Skeletal muscle tissue (tissue), 4 donors: ENCODE results near the gene RSRC1. TPM values are rescaled to one million over a fixed set of nuclear protein-coding genes. Genes with fewer than 3 reads are reported as not detected.
"Not testable (repeated sequence)": the region's sequence is repeated elsewhere in the genome, so short reads cannot be mapped to it uniquely, and the experiment has no call there.

Source experiments
- H3K27ac ChIP-seq: one replicate; pipeline ENCODE4 v1.7.0; 2013; ENCODE audit warnings: mild to moderate bottlenecking, low read depth, low read length, inconsistent platforms
- H3K27me3 ChIP-seq, 3 donors: one replicate each; pipeline ENCODE4 v1.7.0; 2013; ENCODE audit warnings: low read length in 3 of 3; ENCODE audit not compliant: control insufficient read depth in 3 of 3, insufficient read depth in 3 of 3
- H3K36me3 ChIP-seq, 3 donors: one replicate each; pipeline ENCODE4 v1.7.0; 2013; ENCODE audit warnings: low read length in 3 of 3; ENCODE audit not compliant: control insufficient read depth in 3 of 3, insufficient read depth in 3 of 3
- H3K4me1 ChIP-seq, 3 donors: one replicate each; pipeline ENCODE4 v1.7.0; 2013; ENCODE audit warnings: low read length in 3 of 3, mild to moderate bottlenecking in 3 of 3; ENCODE audit not compliant: control insufficient read depth in 3 of 3, insufficient read depth in 3 of 3
- H3K4me3 ChIP-seq, 3 donors: one replicate each; pipeline ENCODE4 v1.7.0; 2013; ENCODE audit warnings: low read length in 3 of 3
- H3K9ac ChIP-seq, 3 donors: one replicate each; pipeline ENCODE4 v1.7.0; 2013; ENCODE audit warnings: low read length in 3 of 3, mild to moderate bottlenecking in 3 of 3, moderate library complexity in 2 of 3, low read depth in 1 of 3
- H3K9me3 ChIP-seq, 3 donors: one replicate each; pipeline ENCODE4 v1.7.0; 2013; ENCODE audit warnings: low read length in 3 of 3; ENCODE audit not compliant: control insufficient read depth in 3 of 3
- total RNA-seq: library from RNA; depleted of rRNA; stranded (reverse); fragments of >200 nt; gene quantifications from one replicate; pipeline ENCODE4 v1.2.3, GENCODE V29; 2014
- donor health status: Osteomylitis.

RSRC1 gene
- total RNA-seq, 1 donor from 2014 or later: 33.4 TPM

DNA sequence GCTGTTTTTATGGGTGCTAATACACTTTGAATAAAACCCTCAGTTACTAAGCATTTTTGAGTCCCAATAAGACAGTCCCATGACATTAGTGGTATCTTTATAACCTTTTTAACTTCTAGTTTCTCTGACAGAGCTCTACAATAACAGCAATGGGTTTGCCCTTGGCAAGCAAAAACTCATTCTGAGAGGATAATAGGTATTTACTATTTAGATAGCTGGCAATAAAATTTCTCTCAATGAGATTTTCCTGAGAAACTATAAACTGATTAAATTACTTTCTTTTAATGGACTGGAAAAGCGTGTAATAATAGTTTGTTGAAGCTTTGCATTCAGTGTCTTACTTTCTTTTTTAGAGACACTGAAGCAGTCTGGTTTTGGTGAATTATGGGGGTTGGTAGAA, 293.1 kb downstream of the RSRC1 start:
- Histone ChIP-seq H3K9me3 (no peaks in the 10 kb centered on the region), H3K4me1 (no peaks in the 10 kb centered on the region), H3K36me3 (no peaks in the 10 kb centered on the region), H3K27me3 (no peaks in the 10 kb centered on the region), H3K9ac (no peak overlapping the region), H3K27ac (no peak overlapping the region), H3K4me3 (no peak overlapping the region)

DNA sequence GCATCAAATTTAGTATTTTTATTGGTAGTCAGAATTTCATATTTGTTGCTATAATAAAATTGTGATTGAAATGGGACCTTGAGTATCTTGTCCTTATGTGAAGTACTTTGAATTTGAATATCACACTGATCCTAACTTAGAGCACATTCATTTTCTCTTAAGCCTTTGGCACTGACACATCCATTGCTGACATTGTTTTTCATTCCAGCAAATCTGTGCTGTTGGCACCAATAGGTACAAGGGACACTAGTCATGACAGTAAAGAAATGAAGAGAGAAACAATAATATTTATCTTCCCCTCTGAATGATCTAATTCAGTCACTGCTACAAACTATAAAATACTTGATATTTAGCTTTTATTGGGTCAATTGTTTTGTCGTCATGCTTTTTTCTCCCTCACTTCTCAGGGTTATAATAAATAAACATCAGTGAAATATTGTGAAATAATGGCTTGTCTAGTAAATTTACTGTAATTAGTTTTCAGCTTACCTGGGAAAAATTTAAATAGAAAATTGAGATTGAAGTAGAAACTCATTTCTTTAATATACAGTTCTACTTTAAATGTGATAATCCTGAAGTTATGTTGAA, 294.3 kb downstream of the RSRC1 start:
- no peaks in the 10 kb centered on the region for H3K36me3 ChIP-seq
- H3K4me1 ChIP-seq: no peaks in the 10 kb centered on the region
- no peaks in the 10 kb centered on the region for H3K9me3 ChIP-seq
- no peak overlapping the region for H3K9ac ChIP-seq
- no peak overlapping the region for H3K27ac ChIP-seq
- H3K27me3 ChIP-seq: no peaks in the 10 kb centered on the region
- H3K4me3 ChIP-seq: no peak overlapping the region

DNA sequence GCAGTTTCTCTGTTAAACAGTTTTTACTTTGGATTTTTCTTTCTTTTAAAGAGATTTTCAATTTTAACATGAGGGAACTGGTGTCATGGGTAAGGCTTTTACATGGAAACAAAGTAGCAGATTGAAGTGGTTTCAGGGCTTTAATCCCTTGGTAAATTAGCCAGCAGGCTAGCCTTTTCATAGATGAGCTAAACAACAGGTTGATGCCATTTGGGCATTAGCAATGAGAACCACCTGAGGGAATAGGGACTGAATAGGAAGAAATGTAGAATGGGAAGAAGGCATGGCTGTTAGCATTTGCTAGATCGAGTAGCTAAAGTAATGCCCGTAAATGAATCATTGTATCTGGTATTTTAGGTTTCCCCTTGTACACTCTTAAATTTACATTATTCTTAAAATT, 295.6 kb downstream of the RSRC1 start:
- no peak overlapping the region for H3K27ac ChIP-seq
- no peaks in the 10 kb centered on the region for H3K27me3 ChIP-seq
- H3K4me3 ChIP-seq: no peak overlapping the region
- H3K36me3 ChIP-seq: no peaks in the 10 kb centered on the region
- H3K4me1 ChIP-seq: no peaks in the 10 kb centered on the region
- no peak overlapping the region for H3K9ac ChIP-seq
- H3K9me3 ChIP-seq: no peaks in the 10 kb centered on the region

GRCh38 chr3:158407844-158408517, 298.1 kb downstream of the RSRC1 start:
- no peak overlapping the region for H3K9ac ChIP-seq
- H3K4me3 ChIP-seq: no peak overlapping the region
- no peaks in the 10 kb centered on the region for H3K36me3 ChIP-seq
- H3K27ac ChIP-seq: no peak overlapping the region
- no peaks in the 10 kb centered on the region for H3K9me3 ChIP-seq
- no peaks in the 10 kb centered on the region for H3K27me3 ChIP-seq
- no peaks in the 10 kb centered on the region for H3K4me1 ChIP-seq

GRCh38 chr3:158408518-158408897, 298.6 kb downstream of the RSRC1 start:
- H3K9me3 ChIP-seq, H3K36me3 ChIP-seq, H3K4me1 ChIP-seq, H3K27ac ChIP-seq, H3K27me3 ChIP-seq, H3K9ac ChIP-seq, H3K4me3 ChIP-seq: not testable (repeated sequence)

- Histone ChIP-seq H3K36me3 (no peaks in the 10 kb centered on the region), H3K9me3 (no peaks in the 10 kb centered on the region)
Observed at GRCh38 chr3:158418035-158418434, 308.1 kb downstream of the RSRC1 start.

DNA sequence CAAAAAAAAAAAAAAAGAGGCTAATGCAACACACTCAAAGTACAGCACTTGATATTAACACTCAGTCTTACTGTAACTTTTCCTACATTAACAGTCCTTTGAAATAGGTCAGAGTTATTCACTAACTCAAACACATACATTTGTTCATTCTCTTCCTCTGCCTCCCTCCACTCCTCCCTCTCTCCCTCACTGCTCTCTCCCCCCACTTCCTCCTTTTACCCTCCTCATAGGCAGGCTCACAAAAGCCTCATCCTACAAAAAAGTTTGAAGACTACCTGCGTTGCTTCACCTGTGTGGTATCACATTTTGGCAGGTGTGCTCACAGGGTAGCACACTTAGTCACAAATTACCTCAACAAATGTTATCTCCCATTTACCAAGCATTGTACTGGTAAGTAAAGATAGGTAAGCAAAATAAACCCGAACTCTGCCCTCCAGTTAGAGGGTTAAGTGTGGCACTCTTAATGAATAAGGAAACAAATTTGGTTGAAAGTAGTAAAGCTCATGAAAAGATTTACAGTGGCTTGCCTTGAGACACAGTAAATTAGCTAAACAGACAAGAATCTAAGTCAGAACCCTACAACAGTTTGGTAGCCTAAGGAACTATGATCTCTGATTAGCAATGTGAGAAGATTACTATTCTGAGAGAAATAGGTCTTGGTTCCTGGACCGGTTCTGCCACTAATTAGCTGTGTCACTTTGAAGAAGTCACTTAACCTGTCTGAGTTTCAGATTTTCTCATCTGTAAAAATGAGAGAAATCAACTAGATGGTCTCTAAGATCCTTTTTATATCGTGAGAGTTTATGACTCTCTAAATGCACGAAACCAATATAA, 310.1 kb downstream of the RSRC1 start:
- Histone ChIP-seq H3K27ac (no peak overlapping the region), H3K9ac (no peak overlapping the region), H3K4me1 (no peaks in the 10 kb centered on the region), H3K36me3 (no peaks in the 10 kb centered on the region), H3K9me3 (no peaks in the 10 kb centered on the region), H3K27me3 (no peaks in the 10 kb centered on the region), H3K4me3 (no peak overlapping the region)

More at GRCh38 chr3:158418035-158418434, 308.1 kb downstream of the RSRC1 start:
- Histone ChIP-seq H3K27ac (no peak overlapping the region), H3K4me3 (no peak overlapping the region), H3K27me3 (no peaks in the 10 kb centered on the region), H3K9ac (no peak overlapping the region), H3K4me1 (no peaks in the 10 kb centered on the region)

GRCh38 chr3:158420654-158421396, 310.9 kb downstream of the RSRC1 start:
- H3K36me3 ChIP-seq: no peaks in the 10 kb centered on the region

GRCh38 chr3:158430448-158430847, 320.6 kb downstream of the RSRC1 start:
- no peak overlapping the region for H3K4me3 ChIP-seq
- H3K36me3 ChIP-seq: no peaks in the 10 kb centered on the region
- no peak overlapping the region for H3K9ac ChIP-seq
- H3K4me1 ChIP-seq: no peaks in the 10 kb centered on the region
- H3K27ac ChIP-seq: no peak overlapping the region
- no peaks in the 10 kb centered on the region for H3K9me3 ChIP-seq
- H3K27me3 ChIP-seq: no peaks in the 10 kb centered on the region

More at GRCh38 chr3:158420654-158421396, 310.9 kb downstream of the RSRC1 start:
- H3K4me1 ChIP-seq: no peaks in the 10 kb centered on the region
- no peaks in the 10 kb centered on the region for H3K9me3 ChIP-seq
- no peak overlapping the region for H3K9ac ChIP-seq
- no peaks in the 10 kb centered on the region for H3K27me3 ChIP-seq
- H3K27ac ChIP-seq: no peak overlapping the region
- no peak overlapping the region for H3K4me3 ChIP-seq
